ENCODE measurements around the gene TBCB. TPM values are rescaled to one million over a fixed set of nuclear protein-coding genes. Genes with fewer than 3 reads are reported as not detected.

TBCB gene
- total RNA-seq, 4 donors from 2014 or later: 60.8 to 113 (median 94.5) TPM

DNA sequence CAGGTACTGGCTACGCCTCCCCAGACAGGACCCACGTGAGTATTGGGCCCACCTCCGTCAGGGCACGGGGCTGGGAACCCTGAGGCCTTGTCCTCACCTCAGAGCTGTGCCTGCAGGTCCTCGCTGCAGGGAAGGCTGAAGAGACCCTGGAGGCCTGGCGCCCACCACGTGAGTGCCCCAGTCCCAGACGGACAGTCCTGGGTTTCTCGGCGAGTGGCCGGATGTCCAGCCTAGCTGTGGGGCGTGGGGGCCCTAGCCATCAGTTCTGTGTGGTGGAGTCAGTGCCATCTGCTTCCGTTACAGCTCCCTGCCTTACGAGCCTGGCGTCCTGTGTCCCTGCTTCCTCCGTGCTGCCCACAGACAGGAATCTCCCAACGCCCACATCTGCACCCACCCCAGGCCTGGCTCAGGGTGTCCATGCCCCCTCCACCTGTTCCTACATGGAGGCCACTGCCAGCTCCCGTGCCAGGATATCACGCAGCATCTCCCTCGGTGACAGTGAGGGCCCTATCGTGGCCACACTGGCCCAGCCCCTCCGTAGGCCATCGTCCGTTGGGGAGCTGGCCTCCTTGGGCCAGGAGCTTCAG lies 12.1 kb upstream of the TBCB start:
- DNase-seq (ENCODE audit: low spot score in 2 of 2): no peak
- H3K4me3 ChIP-seq (ENCODE audit: low read depth, poor library complexity, severe bottlenecking): no peak overlapping the region
- 88 to 95% methylated on average over 17 to 23 of the region's 24 CpGs for WGBS, 2 donors
- intact Hi-C loops (cut with DNase I; ENCODE audit: low total_unique reads): no loop called here
- TF ChIP-seq, protein P1, sequence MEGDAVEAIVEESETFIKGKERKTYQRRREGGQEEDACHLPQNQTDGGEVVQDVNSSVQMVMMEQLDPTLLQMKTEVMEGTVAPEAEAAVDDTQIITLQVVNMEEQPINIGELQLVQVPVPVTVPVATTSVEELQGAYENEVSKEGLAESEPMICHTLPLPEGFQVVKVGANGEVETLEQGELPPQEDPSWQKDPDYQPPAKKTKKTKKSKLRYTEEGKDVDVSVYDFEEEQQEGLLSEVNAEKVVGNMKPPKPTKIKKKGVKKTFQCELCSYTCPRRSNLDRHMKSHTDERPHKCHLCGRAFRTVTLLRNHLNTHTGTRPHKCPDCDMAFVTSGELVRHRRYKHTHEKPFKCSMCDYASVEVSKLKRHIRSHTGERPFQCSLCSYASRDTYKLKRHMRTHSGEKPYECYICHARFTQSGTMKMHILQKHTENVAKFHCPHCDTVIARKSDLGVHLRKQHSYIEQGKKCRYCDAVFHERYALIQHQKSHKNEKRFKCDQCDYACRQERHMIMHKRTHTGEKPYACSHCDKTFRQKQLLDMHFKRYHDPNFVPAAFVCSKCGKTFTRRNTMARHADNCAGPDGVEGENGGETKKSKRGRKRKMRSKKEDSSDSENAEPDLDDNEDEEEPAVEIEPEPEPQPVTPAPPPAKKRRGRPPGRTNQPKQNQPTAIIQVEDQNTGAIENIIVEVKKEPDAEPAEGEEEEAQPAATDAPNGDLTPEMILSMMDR (IDR thresholded peaks at IDR 0.05): no peak
- TF ChIP-seq POLR2A (IDR thresholded peaks at IDR 0.05): no peak

DNA sequence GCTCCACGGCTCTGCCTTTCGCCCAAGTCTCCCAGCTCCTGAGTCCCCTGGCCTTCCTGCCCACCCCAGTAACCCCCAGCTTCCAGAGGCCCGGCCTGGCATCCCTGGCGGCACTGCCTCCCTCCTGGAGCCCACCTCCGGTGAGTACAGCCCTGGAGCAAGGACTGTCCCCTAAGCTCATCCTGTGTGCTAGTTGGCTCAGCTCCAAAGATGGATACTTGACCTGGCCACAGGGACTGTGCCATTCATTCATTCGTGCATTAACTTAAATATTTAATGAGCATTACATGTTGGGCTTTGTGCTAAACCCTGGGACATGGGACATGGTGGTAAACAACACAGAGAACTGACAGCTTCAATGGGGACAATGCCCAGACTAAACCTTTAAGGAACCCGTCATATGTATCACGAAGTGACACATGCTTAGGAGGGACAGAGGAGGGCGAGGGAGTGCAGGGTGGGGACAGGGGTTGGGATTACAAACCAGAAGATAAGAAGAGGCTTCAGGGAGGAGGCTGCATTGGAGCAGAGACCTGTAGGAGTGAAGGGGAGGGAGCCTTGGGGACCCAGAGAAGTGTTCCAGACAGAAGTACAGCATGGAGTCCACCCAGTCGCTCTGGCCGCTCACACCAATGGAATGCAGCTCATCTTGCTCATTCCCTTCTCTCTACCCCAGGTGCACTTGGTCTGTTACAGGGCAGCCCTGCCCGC lies 11.3 kb upstream of the TBCB start:
- no peak for TF ChIP-seq POLR2A (IDR thresholded peaks at IDR 0.05)
- TF ChIP-seq, protein P1 (IDR thresholded peaks at IDR 0.05): no peak
- 85 to 91% methylated on average over 12 of the region's 12 CpGs for WGBS, 2 donors
- intact Hi-C loops (cut with DNase I; ENCODE audit: low total_unique reads): no loop called here
- no peak for DNase-seq (ENCODE audit: low spot score in 2 of 2)
- no peak overlapping the region for H3K4me3 ChIP-seq (ENCODE audit: low read depth, poor library complexity, severe bottlenecking)

DNA sequence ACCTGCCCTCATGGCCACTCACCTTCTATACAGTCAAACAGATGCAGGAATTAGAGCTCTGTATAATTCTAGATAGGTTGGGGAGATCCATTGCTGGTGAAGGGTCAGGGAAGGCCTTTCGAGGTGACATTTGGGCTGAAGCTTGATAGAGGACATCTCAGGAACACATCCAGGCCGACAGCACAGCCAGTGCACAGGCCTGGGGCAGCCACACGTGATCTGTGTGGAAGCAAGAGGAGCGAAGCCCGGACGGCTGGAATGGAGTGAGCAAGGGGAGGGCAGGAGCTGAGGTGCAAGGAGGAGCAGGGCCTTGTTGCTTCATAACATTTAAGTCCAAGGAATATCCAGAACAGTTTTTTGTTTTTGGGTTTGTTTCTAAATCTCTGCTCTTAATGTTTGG lies 8.8 kb upstream of the TBCB start:
- H3K4me3 ChIP-seq (ENCODE audit: low read depth, poor library complexity, severe bottlenecking): no peak overlapping the region
- TF ChIP-seq POLR2A (IDR thresholded peaks at IDR 0.05): no peak
- TF ChIP-seq, protein P1 (IDR thresholded peaks at IDR 0.05): no peak
- no peak for DNase-seq (ENCODE audit: low spot score in 2 of 2)
- intact Hi-C loops (cut with DNase I; ENCODE audit: low total_unique reads): no loop called here
- WGBS, 2 donors: 90% methylated on average over 6 of the region's 6 CpGs

DNA sequence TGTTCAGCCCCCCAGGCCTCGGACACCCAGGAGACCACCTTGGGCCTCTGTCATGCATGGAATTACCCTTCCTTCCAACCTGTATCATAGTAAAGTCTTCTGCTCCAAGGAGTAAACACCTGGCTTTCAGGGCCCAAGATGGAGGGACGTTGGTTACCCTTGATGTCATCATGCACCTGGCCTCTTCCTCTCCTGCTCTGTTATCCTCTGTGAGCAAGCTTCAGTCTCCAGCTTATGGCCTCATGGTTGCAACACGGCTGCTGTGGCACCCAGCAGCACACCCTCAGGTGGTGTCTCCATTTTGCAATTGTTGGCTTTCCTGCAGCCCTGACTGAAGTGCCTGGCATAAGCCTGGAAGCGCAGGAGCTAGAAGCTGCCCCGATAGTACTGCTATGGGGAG lies 8.3 kb upstream of the TBCB start:
- WGBS, 2 donors: 94 to 95% methylated on average over 5 of the region's 5 CpGs
- no peak overlapping the region for H3K4me3 ChIP-seq (ENCODE audit: low read depth, poor library complexity, severe bottlenecking)
- intact Hi-C loops (cut with DNase I; ENCODE audit: low total_unique reads): no loop called here
- TF ChIP-seq, protein P1 (IDR thresholded peaks at IDR 0.05): no peak
- no peak for TF ChIP-seq POLR2A (IDR thresholded peaks at IDR 0.05)
- DNase-seq (ENCODE audit: low spot score in 2 of 2): no peak

DNA sequence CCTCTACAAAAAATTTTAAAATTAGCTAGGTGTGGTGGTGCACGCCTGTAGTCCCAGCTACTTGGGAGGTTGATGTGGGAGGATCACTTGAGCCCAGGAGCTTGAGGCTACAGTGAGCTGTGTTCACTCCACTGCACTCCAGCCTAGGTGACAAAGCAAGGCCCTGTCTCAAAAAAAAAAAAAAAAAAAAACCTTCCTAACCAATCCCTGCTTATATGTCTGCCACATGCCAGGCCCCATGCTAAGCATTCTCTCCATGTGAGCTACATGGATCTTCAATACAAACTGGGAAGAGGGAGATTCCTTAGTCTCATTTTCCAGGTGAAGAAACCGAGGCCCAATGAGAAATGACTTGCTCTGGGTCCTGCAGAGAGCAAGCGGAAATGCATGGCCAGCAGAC lies 6.6 kb upstream of the TBCB start:
- intact Hi-C loops (cut with DNase I; ENCODE audit: low total_unique reads): no loop called here
- no peak for TF ChIP-seq POLR2A (IDR thresholded peaks at IDR 0.05)
- TF ChIP-seq, protein P1 (IDR thresholded peaks at IDR 0.05): no peak
- no peak overlapping the region for H3K4me3 ChIP-seq (ENCODE audit: low read depth, poor library complexity, severe bottlenecking)
- WGBS, 2 donors: 97 to 98% methylated on average over 3 of the region's 3 CpGs
- no peak for DNase-seq (ENCODE audit: low spot score in 2 of 2)

All from lower leg skin (tissue), 4 donors.